Coronary artery (tissue), 2 donors: Measurements from ENCODE around the gene KIFC3.
A peak's percentile ranks its signal among the peaks of the same experiment; 100 is the strongest.

ENCODE experiments used
- DNase-seq: peaks from one replicate; pipeline ENCODE4 v3.0.0-alpha.2; 2017; ENCODE audit warnings: low spot score
- H3K27ac ChIP-seq, 2 donors: fragments of 200-600 bp; sonication (generic); one replicate each; pipeline ENCODE4 v1.5.1; 2016 to 2019
- H3K4me3 ChIP-seq: fragments of 200-600 bp; sonication (generic); 2 replicates; pipeline ENCODE4 v1.5.1; 2016; ENCODE audit warnings: mild to moderate bottlenecking, moderate library complexity
- TF ChIP-seq, protein P1 (sequence below): fragments of 200-600 bp; sonication (generic); IDR thresholded peaks from one replicate; pipeline ENCODE4 v1.5.1; 2019; ENCODE audit warnings: antibody characterized with exemption

The KIFC3 gene

DNA sequence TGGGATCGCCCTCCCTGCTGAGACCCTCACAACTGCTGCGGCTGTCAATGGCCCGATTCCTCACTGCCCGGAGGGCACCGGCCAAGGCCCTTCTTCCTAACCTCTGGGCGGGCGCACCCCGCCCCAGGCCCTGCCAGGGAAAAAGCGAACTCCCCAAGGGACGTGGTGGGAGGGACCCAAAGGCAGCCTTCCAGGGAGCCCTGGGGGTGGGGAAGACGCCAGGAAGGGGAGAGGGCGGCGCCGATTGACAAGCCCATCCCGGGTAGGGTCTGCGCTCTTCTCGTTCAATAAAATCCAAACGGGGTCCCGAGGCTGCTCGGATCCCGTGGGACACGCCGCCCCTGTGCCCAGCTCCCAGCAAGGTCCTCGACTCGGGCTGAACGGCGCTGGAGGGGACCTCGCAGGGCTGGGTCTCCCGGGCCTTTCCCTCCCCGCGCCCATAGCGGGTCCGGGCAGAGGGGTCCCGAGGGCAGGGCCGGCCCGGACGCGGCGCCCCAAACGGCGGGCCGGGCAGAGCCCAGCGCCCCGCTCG is 416 bp downstream of the KIFC3 start:
- peak overlapping the region; percentile 74 for H3K4me3 ChIP-seq
- DNase-seq: no peak
- peak overlapping the region; percentile 84 to 87 for H3K27ac ChIP-seq
- TF ChIP-seq, protein P1, sequence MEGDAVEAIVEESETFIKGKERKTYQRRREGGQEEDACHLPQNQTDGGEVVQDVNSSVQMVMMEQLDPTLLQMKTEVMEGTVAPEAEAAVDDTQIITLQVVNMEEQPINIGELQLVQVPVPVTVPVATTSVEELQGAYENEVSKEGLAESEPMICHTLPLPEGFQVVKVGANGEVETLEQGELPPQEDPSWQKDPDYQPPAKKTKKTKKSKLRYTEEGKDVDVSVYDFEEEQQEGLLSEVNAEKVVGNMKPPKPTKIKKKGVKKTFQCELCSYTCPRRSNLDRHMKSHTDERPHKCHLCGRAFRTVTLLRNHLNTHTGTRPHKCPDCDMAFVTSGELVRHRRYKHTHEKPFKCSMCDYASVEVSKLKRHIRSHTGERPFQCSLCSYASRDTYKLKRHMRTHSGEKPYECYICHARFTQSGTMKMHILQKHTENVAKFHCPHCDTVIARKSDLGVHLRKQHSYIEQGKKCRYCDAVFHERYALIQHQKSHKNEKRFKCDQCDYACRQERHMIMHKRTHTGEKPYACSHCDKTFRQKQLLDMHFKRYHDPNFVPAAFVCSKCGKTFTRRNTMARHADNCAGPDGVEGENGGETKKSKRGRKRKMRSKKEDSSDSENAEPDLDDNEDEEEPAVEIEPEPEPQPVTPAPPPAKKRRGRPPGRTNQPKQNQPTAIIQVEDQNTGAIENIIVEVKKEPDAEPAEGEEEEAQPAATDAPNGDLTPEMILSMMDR: no peak

- TF ChIP-seq, protein P1: no peak
- DNase-seq: no peak
These were observed 1.0 kb downstream of the KIFC3 start for GRCh38 chr16:57801098-57801808.

DNA sequence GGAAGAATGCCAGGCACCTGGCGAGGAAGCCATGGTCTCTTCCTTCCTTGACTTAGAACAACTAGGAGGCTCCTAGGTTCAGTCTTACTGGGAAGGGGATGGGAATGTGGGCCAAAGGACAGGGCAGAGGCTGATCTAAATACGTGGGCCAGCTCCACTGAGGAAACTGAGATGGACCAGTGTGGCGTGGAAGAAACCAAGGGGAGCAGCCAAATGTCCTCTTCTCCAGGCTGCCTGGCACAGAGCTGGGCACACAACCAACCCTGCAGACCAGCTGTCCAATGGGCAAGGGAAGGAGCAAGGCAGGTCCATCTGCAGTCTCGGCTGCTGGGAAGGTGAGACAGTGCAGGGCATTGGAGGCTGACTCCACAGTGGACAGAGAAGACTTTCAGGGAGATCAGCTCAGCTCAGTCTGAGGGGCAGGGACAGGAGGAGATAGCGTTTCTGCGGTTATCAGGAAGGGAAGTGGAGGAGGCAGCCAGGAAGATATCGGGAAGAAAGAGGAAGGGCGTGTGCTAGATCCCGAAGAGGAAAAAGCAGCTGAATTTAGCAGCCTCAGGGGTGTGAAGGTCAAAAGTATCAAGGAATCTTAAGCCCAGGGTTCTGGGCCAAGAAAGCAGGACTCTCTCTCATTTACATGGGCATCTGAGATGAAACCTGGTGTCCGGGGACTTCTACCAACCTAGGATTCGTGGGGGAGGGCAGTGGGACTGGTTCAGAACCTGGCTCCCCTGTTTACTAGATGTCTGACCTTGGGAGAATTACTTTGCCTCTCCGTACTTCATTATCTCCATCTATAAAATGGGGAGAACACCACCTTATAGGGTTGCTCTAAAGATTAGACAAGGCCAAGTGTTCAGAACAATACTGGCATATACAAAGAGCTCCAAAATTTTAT is 1.8 kb downstream of the KIFC3 start:
- peak overlapping the region in 1 of 2 donors; percentile 87 for H3K27ac ChIP-seq
- H3K4me3 ChIP-seq: peak overlapping the region; percentile 74
- TF ChIP-seq, protein P1: no peak
- DNase-seq: no peak

More at GRCh38 chr16:57801098-57801808, 1.0 kb downstream of the KIFC3 start:
- Histone ChIP-seq H3K27ac (peak overlapping the region; percentile 84 to 87), H3K4me3 (peak overlapping the region; percentile 74)

- Histone ChIP-seq H3K4me3 (no peak overlapping the region), H3K27ac (no peak overlapping the region)
- no peak for DNase-seq
- TF ChIP-seq, protein P1: no peak
These were observed 2.6 kb downstream of the KIFC3 start for GRCh38 chr16:57799600-57800199.

- no peak overlapping the region for H3K4me3 ChIP-seq
- no peak overlapping the region for H3K27ac ChIP-seq
- TF ChIP-seq, protein P1: no peak
- no peak for DNase-seq
These were observed 3.2 kb downstream of the KIFC3 start for GRCh38 chr16:57798953-57799599.

DNA sequence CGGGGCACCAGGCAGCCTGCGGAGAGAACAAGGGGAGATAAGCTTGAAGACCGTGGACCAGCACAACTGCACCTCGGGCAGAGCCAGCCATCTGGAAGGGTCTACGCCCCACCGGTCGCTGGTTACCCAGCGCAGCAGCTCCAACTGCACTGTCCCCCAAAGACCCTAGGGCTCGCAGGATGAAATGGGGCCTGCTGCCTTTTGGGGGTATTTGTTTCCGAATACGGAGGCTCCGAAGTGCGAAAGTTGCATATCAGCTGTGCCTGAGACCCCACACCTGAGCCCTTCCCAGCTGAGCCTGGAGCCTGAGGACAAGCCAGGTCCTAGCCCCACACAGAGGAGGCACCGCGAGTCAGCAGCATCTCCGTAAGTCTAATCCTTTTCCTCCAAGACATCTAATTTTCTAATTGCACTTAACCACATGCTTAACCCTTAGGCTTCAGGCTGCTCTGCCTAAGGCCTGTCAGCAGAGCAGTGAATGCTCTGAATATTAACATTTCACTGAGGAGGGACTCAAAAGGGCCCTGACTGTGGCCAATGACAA is 4.0 kb downstream of the KIFC3 start:
- Histone ChIP-seq H3K27ac (no peak overlapping the region), H3K4me3 (no peak overlapping the region)
- TF ChIP-seq, protein P1: no peak
- no peak for DNase-seq
